Measurements from ENCODE around the gene SLC22A4.

GRCh38 chr5:132264546-132265335 lies 29.5 kb upstream of the SLC22A4 start:
- TF ChIP-seq, protein P1, sequence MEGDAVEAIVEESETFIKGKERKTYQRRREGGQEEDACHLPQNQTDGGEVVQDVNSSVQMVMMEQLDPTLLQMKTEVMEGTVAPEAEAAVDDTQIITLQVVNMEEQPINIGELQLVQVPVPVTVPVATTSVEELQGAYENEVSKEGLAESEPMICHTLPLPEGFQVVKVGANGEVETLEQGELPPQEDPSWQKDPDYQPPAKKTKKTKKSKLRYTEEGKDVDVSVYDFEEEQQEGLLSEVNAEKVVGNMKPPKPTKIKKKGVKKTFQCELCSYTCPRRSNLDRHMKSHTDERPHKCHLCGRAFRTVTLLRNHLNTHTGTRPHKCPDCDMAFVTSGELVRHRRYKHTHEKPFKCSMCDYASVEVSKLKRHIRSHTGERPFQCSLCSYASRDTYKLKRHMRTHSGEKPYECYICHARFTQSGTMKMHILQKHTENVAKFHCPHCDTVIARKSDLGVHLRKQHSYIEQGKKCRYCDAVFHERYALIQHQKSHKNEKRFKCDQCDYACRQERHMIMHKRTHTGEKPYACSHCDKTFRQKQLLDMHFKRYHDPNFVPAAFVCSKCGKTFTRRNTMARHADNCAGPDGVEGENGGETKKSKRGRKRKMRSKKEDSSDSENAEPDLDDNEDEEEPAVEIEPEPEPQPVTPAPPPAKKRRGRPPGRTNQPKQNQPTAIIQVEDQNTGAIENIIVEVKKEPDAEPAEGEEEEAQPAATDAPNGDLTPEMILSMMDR (IDR thresholded peaks at IDR 0.05): no peak
- TF ChIP-seq ZFX (IDR thresholded peaks at IDR 0.05; ENCODE audit: borderline replicate concordance): no peak

Measured in 22Rv1 (cell line).